CMK (cell line): ENCODE results near the gene TENT5C.

ENCODE experiments used
- DNase-seq: peaks from one replicate; pipeline ENCODE4 v3.0.0-alpha.2; 2010; ENCODE audit warnings: low read depth

The TENT5C gene

DNA sequence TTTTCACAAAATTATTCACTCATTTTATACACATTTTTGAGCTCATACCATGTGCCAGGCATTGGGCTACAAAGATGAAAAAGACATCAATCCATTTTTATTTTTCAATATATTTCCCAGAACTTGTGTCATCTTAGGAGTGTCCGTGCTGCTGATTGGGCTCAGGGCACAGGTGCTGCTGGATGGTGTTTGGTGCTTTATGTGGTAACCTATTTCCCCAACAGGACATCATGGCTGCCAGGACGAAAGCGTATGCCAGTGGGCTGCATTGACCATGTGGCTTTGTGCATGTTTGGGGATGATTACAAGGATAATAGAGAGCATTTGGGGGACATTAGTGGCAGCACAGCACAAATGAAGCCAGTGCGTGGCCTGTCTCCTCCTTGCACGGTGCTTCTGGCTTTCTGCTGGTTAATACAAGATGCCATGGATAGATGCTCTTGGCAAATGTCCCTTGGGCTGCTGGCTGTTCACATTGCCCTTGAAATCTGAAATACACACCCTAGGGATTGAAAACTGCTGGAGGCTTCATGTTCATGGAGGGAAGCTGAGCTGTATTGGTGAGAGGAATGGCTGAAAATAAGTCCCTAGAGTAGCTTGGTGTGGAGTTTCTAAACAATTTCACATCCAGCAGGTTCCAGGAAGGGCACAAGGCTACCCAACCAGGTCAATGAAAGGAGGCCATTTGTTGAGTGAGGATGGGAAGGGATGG, 52.3 kb downstream of the TENT5C start:
- DNase-seq, result no peak

- DNase-seq, result no peak
Measured at GRCh38 chr1:117658676-117659075, 52.8 kb downstream of the TENT5C start.

GRCh38 chr1:117659550-117660270, 53.9 kb downstream of the TENT5C start:
- DNase-seq, result no peak

DNA sequence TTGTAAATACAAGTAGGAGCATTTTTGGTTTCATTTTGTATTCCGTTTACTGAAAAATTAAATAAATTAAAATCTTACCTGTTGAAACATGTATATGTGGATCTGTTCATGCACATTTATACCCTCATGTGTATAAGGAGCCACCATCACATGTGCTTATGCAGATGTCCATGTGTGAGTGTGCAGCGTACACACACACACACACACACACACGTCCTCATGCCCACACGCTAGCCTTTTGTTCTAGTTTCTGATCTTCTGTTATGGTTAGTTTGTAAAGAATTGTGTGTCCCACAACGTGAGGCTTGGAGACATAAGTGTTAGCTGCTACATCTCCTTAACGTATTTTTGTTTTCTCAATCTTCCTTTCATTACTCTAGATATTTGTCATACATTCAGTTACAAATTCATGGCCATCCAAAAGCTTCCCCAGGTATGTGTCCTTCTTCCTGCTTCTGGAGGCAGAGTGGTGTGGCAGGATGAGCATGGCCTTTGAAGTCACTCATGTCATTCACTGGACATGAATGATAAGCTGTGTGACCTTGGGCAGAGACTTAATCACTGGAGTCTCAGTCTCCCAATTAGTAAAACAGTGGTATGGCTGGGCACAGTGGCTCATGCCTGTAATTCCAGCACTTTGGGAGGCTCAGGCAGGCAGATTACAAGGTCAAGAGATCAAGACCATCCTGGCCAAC, 54.6 kb downstream of the TENT5C start:
- no peak for DNase-seq

DNA sequence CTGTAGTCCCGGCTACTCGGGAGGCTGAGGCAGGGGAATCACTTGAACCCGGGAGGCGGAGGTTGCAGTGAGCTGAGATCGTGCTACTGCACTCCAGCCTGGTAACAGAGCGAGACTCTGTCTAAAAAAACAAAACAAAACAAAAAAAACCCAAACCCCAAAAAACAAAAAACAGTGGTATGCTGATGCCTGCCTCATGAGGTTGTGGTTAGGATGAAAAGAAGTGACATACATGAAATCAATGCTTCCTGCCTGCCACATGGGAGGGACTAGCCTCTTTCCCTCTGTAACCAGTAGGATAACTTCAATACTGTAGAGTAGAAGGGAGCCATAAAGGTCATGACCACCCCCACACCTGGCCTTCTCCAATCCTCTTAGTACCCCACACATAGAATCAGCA, 55.2 kb downstream of the TENT5C start:
- DNase-seq, result no peak

- DNase-seq, result no peak
Measured at GRCh38 chr1:117662667-117663066, 56.8 kb downstream of the TENT5C start.

DNA sequence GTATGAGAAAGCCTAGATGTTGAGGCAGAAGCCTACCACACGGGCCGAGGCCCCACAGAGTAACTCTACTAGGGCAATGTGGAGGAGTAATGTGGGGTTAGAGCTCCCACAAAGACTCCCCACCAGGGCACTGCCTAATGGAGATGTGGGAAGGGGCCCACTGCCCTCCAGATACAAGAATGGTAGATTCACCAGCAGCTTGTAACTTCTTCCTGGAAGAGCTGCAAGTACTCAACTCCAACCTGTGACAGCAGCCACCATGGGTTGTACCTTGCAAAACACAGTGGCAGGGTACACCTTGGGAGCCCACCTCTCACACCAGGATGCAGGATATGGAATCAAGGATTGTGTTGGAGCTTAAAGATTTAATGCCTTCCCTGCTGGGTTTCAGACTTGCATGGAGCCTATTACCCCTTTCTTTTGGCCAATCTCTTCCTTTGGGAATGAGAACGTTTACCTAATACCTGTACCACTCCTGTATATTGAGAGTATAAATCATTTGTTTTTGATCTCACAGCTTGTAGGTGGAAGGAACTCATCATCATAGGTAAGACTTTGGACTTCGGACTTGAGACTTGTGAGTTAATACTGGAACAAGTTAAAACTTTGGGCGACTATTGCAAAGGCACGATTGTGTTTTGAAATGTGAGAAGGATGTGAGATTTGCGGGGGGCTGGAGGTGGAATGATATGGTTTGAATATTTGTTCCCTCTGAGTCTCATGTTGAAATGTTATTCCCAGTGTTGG, 57.5 kb downstream of the TENT5C start:
- no peak for DNase-seq

DNA sequence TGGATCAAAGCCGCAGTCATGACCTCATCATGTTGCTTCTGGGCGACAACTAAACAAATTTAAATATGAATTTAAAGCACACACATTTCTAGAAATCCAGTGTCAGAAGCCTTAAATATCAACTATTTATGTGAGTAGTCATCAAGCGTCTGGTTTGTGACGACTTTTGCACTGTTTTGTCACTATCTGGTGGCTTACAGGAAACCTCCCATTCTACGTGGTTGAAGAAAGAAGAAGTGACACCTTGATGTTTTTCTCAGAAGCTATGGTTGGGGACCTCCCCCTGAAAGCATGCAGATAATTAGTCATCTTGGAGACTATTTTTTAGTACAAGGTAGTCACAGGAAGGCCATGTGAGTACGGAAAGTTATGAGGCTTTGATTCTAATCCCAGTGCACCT, 58.5 kb downstream of the TENT5C start:
- DNase-seq, result no peak

DNA sequence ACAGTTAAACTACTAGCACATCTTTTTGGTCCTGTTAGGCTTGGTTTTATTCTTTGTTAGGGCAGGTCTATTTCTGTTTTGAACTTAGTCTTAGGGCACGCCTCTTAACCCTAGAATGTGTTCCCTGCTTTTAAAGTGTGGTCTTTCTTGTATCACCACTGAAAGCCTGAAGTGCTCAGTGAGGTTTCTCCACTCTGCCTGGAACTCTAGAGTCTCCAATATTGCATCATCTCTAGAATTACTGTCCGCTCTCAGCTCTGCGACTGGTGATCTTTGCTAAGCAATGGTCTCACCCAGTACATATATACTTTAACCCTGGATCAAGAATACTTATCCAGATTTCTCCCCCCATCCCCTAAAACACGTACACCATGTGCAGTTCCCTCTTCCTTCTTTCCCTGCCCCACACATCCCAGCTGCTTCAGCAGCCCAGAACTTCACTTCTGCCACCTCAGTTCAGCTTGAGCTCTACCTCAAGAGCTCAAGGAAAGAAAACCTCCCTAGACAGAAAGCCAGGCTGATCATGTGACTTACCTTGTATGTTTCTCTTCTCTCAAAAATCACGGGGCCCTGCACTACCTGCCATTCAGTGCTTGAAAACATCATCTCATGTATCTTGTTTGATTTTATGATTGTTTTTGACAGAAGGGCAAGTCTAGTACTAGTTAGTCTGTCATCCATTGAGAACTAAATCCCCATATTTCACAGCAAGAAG, 59.9 kb downstream of the TENT5C start:
- no peak for DNase-seq

- no peak for DNase-seq
Measured at GRCh38 chr1:117669572-117669971, 63.7 kb downstream of the TENT5C start.

DNA sequence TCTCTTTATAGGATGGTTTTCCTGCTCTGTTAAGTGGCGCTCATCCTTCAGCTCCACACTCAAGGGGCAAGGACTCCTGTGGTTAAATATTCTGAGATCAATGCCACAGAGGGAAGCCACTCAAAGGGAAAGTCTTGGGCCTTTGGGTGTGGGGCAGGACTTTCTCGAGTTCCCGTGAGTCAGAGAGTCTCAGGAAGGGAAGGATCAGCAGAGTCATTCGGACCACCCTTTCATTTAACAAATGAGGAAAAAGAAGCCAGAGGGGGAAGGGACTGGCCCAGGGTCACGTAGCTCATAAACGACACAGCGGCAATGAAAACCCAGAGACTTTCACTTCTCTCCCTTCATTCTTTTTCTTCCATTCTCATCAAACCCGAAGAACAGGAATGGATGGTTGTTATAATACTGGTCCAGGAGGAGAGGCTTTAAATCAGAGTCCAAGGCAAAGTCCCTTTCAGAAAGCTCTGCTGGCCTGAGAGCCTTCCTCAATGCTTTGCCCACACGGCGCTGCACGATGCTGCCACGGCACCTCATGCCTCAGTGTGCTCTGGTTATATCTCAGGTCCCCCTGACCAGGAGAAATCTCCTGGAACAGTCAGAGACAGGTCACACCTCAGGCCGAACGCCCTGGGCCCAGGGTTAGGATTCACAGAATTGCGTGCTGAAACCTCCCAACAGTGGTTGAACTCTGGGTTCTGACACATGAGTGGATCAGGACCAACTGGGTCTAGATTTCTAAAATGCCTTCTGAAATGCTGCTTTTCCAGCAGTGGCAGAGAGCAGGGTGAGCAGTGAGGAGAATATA, 65.3 kb downstream of the TENT5C start:
- no peak for DNase-seq

GRCh38 chr1:117671781-117672501, 66.1 kb downstream of the TENT5C start:
- DNase-seq, result peak; percentile 56

- no peak for DNase-seq
Measured at GRCh38 chr1:117672756-117673155, 66.9 kb downstream of the TENT5C start.

DNA sequence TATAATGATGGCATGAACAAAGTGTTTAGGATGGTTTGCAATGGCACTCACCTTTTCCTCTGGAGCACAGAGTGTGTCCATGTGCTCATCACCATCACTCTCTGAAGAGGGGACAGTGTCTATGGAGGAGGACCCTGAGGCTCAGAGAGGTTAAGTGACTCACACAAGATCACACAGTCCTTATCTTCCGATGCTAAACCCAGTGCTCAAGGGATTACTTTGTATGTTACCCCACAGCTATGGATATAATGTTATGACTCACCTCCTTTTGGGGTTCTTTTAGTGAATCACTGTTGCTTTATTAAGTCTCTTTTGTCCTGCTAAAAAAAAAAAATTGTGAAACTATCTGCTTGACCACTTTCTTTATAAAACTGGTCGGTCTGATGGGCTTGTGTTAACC, 67.6 kb downstream of the TENT5C start:
- no peak for DNase-seq

- peak; percentile 44 for DNase-seq
Measured at GRCh38 chr1:117674521-117675400, 68.9 kb downstream of the TENT5C start.

DNA sequence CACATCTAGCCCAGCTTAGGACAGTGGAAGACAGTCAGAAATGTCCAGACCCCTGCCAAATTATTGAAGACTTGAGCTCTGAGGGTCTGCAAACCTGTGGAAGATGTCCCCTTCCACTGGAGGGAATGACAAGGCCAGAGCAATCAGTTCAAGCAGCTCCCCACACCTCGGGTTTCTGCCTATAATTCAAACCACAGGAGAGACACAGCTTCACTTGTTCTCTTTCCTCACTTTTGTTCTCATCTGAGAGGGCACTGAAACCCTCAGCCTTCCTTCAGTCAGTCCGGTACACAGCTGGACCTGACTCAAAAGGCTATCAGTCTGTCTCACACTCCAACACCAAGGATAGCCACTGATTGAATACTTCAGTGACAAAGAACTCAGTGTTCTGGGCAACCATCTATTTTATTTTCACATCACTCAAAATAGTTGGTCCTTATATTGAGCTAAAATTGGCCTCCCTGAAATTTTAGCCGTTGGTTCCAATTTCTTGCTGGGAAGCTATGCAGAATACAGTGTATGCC, 70.1 kb downstream of the TENT5C start:
- no peak for DNase-seq

DNA sequence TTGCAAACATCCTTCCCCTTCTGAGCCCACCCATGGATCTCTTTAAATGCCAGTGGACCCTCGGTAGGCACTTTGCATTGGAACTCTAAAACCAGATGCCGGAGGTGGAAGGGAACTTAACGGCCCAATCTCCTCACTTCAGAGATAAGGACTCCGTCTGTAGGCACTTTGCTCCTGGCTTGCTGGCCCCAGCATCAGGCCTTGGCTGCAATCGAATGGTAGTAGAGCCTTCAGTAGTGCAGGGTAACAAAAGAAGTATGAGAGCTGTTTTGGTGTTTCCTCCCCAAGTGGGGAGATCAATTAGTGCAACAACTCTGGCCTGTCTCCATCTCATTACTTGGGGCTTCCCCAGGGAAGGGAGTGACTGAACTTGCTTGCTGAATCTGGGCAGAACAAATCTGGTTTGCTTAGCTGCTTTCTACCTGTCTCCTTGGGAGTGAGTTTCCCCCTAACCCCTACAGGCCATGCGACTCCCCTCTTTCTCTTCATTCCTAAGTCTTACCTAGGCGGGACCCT, 70.8 kb downstream of the TENT5C start:
- no peak for DNase-seq
